ENCODE measurements around the gene CHDH. TPM values are rescaled to one million over a fixed set of nuclear protein-coding genes. Genes with fewer than 3 reads are reported as not detected.

Gene CHDH
- total RNA-seq, 3 donors from 2014 or later, result 16.5 to 24.1 (median 22.1) TPM

DNA sequence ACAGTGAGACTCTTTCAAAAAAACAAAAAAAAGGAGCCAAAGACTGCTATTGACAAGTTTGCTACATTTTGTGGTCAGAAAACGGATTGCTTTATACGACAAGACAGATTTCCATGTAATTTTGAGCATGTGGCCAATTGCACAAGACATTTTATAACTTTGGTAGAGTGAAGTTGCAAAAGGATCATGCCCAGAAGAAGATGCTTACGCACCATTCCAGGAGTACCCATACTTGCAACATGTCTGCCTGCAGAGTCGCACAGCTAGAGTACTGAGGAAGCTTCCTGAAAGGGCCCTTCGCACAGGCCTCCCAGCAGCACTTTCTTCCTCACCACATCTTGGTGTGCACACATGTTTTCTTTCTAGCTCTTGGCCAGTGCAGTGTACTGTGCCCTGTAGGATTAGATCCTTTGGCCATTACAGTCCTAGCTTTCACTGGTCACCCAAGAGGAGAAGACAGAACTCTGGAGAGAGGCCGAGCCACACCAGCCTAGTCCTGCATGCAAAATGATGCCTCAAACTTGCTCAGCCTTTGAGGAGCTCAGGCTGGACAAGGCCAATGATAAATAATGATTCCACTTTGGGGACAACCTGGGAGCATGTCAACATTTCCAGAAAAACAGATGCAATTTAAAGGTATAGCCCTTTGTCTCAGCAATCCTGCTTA, 11.7 kb downstream of the CHDH start:
- no peaks in the 10 kb centered on the region for H3K9me3 ChIP-seq
- intact Hi-C loops (cut with DNase I, micrococcal nuclease), result no loop called here
- ATAC-seq (no peak), DNase-seq (no peak)
- no peaks in the 10 kb centered on the region for H3K4me1 ChIP-seq (ENCODE audit: low read depth)
- TF ChIP-seq, protein P1, sequence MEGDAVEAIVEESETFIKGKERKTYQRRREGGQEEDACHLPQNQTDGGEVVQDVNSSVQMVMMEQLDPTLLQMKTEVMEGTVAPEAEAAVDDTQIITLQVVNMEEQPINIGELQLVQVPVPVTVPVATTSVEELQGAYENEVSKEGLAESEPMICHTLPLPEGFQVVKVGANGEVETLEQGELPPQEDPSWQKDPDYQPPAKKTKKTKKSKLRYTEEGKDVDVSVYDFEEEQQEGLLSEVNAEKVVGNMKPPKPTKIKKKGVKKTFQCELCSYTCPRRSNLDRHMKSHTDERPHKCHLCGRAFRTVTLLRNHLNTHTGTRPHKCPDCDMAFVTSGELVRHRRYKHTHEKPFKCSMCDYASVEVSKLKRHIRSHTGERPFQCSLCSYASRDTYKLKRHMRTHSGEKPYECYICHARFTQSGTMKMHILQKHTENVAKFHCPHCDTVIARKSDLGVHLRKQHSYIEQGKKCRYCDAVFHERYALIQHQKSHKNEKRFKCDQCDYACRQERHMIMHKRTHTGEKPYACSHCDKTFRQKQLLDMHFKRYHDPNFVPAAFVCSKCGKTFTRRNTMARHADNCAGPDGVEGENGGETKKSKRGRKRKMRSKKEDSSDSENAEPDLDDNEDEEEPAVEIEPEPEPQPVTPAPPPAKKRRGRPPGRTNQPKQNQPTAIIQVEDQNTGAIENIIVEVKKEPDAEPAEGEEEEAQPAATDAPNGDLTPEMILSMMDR (IDR thresholded peaks at IDR 0.05), result no peak
- no peaks in the 10 kb centered on the region for H3K36me3 ChIP-seq (ENCODE audit: low read depth)
- no peak overlapping the region for H3K4me3 ChIP-seq

DNA sequence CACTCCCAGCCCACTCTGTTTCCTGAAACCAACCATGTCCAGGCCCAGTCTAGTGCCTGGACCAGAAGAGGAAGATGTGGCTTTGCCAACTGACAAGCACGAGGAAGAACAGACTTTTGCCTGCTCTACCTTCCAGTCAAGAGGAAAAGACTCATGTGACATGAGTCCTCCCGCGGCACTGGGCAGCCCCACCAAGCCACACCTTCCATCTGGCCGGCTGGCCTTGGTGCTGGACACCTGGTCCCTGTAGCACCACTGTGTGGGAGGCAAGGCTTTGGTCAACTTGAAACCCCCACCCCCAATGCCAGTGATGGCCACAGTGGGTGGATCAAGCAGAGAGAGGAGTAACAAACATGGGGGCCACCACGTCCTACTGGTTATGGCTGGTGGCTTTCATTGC, 12.5 kb downstream of the CHDH start:
- DNase-seq (no peak), ATAC-seq (no peak)
- H3K9me3 ChIP-seq, result no peaks in the 10 kb centered on the region
- H3K4me3 ChIP-seq, result no peak overlapping the region
- H3K4me1 ChIP-seq (ENCODE audit: low read depth), result no peaks in the 10 kb centered on the region
- TF ChIP-seq, protein P1 (IDR thresholded peaks at IDR 0.05), result no peak
- intact Hi-C loops (cut with DNase I, micrococcal nuclease), result no loop called here
- no peaks in the 10 kb centered on the region for H3K36me3 ChIP-seq (ENCODE audit: low read depth)

DNA sequence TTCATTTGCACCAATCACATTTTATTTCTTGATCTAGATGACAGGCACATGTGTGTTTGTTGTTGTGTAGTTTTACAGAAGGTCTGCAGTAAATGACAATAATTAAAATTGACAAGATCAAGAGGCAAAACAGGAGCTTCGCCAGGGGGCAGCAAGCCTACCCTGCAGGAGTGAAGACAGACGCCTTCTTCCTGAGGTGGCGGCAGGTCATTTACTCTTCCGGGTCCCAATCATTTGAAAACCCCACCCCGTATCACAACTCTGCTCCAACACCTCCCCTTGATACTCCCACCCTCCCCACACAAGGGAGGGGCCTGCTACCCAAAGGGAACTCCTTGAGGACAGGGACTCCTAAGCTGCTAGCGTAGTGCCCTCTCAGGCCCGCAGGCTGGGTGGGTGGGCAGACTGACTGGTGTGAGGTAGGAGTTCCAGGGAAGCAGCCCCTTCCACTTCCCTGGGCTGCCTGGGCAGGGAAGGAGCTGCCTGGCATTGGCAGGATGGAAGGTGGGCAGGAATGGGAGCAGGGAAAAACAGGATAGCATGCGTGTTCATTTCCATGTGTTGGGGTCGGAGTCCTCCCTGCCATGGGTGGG, 13.1 kb downstream of the CHDH start:
- Histone ChIP-seq H3K9me3 (no peaks in the 10 kb centered on the region), H3K4me1 (ENCODE audit: low read depth) (no peaks in the 10 kb centered on the region), H3K4me3 (no peak overlapping the region), H3K36me3 (ENCODE audit: low read depth) (no peaks in the 10 kb centered on the region)
- no peak for DNase-seq
- intact Hi-C loops (cut with DNase I, micrococcal nuclease), result no loop called here
- TF ChIP-seq, protein P1 (IDR thresholded peaks at IDR 0.05), result no peak
- no peak for ATAC-seq

DNA sequence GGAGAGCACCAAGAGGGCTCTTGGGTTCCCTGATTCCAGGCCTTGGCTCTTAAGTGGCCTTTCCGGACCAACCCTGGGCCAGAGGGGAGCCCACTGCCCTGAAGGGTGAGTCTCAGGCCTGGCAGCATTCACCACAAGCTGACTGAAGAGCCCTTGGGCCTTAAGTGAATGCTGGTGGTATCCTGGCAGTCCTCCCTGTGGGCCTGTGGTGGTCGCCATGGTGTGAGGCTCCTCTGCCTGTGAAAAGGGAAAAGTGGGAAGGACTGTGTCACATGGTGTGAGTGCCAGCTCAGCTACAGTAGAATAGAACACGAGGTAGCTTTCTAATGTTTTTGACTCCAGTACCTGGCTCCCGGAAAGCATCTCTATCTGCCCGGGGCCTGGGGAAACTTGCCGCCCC, 15.3 kb downstream of the CHDH start:
- ATAC-seq, result no peak
- Histone ChIP-seq H3K4me3 (no peak overlapping the region), H3K36me3 (ENCODE audit: low read depth) (no peaks in the 10 kb centered on the region), H3K4me1 (ENCODE audit: low read depth) (no peaks in the 10 kb centered on the region), H3K9me3 (no peaks in the 10 kb centered on the region)
- DNase-seq, result no peak
- intact Hi-C loops (cut with DNase I, micrococcal nuclease), result no loop called here
- TF ChIP-seq, protein P1 (IDR thresholded peaks at IDR 0.05), result no peak

DNA sequence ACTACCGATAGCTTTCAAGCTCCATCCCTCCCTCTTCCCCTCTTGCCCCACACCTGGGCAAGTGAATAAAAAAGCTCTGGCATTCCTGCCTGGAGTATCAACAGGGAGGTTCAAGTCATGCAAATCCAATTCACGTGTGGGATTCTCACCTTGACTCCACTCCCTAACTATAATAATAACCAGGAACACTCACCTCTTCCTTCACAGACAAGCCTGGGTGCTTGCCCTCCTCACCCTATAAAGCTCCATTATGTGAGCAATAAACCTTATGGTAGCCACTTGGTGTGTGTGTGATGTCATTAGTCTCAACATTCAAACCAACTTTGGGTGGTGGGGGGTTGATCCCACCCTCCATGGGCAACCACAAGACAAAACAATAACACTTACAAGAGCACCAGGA, 16.6 kb downstream of the CHDH start:
- ATAC-seq (peak; percentile 67), DNase-seq (no peak)
- Histone ChIP-seq H3K4me3 (no peak overlapping the region), H3K9me3 (no peaks in the 10 kb centered on the region), H3K36me3 (ENCODE audit: low read depth) (no peaks in the 10 kb centered on the region), H3K4me1 (ENCODE audit: low read depth) (no peaks in the 10 kb centered on the region)
- TF ChIP-seq, protein P1 (IDR thresholded peaks at IDR 0.05), result no peak
- intact Hi-C loops (cut with DNase I, micrococcal nuclease), result no loop called here

Measured in mucosa of descending colon (tissue), 3 donors.